ENCODE results near the gene TEN1. TPM values are rescaled to one million over a fixed set of nuclear protein-coding genes. Genes with fewer than 3 reads are reported as not detected.

The TEN1 gene
- total and polyA plus RNA-seq, 2 of the 13 experiments (the other 11 are each of a cell fraction or from before 2014, with no cell fraction given) = 18.0 to 21.3 TPM

DNA sequence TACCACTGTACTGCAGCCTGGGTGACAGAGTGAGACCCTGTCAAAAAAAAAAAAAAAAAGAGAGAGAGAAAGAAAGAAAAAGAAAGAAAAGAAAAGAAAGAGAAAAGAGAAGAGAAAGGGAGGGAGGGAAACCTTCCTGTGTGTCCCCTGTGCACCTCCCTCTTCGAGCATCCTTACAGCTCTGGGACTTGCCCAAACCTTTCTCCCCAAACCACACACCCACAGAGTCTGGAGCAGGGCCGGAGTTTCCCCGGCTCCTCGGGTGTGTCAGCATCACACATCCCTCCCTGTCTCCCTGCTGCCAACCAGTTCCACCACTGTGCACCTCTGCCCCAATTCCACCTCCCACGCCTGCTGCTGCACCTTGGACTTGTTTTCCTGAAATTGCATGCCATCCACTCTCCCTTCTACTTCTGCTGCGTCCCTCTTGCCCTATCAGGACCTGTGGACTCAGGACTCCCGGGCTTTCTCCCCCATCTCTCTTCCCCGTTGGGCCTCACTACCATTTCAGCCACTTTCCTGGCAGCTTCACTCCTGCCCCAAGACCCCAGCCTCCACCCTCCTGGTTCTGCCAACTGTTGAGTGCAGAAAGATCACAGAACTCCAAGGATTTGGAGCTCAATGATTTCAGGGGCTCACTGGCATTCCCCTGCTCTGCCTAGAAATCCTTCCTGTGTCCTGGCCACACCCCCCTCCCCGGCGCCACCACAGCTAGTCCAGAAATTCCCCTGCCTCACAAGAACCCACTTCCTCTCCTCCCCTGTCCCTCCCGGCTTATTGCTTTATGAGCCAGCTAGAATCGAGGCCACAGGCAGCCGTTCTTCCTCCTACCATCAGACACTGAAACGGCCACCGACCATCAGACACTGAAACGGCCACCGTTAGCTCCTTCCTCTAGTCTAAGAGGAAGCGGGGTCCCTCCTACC is 17.9 kb downstream of the TEN1 start (continued):
- TF ChIP-seq ZNF180 (CRISPR knock-in tag; IDR thresholded peaks at IDR 0.05; ENCODE audit: borderline replicate concordance, low read depth) (no peak), ZNF282 (IDR thresholded peaks at IDR 0.05; ENCODE audit: partially characterized antibody) (no peak), JUND (CRISPR knock-in tag; IDR thresholded peaks at IDR 0.05) (no peak), CHD4 (IDR thresholded peaks at IDR 0.05; ENCODE audit: borderline replicate concordance, low read length) (no peak; the same call in 1 of the 2 replicates), TMF1 (CRISPR knock-in tag; IDR thresholded peaks at IDR 0.05; ENCODE audit: low read depth) (peak; percentile 74; the same call in 1 of the 2 replicates), NFRKB (IDR thresholded peaks at IDR 0.05) (no peak), MXD4 (CRISPR knock-in tag; IDR thresholded peaks at IDR 0.05) (no peak; the same call in 1 of the 2 replicates), IRF2 (CRISPR knock-in tag; IDR thresholded peaks at IDR 0.05) (peak; percentile 97), KAT7 (CRISPR knock-in tag; IDR thresholded peaks at IDR 0.05; ENCODE audit: borderline replicate concordance) (peak; percentile 81; the same call in 1 of the 2 replicates), ZNF121 (CRISPR knock-in tag; IDR thresholded peaks at IDR 0.05) (peak; percentile 43; the same call in 1 of the 2 replicates), ZBTB42 (CRISPR knock-in tag; IDR thresholded peaks at IDR 0.05) (0 out of 2 replicates have a peak, but pooled peaks have one; percentile 24), ZNF576 (CRISPR knock-in tag; IDR thresholded peaks at IDR 0.05) (no peak), ZNF235 (CRISPR knock-in tag; IDR thresholded peaks at IDR 0.05; ENCODE audit: borderline replicate concordance) (no peak), LCORL (IDR thresholded peaks at IDR 0.05) (peak; percentile 96), LCORL (CRISPR knock-in tag; IDR thresholded peaks at IDR 0.05) (peak; percentile 99), TARDBP (CRISPR knock-in tag; IDR thresholded peaks at IDR 0.05) (peak; percentile 86), ZBTB39 (CRISPR knock-in tag; IDR thresholded peaks at IDR 0.05) (no peak), NFYB (CRISPR knock-in tag; IDR thresholded peaks at IDR 0.05) (peak; percentile 50; the same call in 1 of the 2 replicates)
- TF ChIP-seq, protein P1, sequence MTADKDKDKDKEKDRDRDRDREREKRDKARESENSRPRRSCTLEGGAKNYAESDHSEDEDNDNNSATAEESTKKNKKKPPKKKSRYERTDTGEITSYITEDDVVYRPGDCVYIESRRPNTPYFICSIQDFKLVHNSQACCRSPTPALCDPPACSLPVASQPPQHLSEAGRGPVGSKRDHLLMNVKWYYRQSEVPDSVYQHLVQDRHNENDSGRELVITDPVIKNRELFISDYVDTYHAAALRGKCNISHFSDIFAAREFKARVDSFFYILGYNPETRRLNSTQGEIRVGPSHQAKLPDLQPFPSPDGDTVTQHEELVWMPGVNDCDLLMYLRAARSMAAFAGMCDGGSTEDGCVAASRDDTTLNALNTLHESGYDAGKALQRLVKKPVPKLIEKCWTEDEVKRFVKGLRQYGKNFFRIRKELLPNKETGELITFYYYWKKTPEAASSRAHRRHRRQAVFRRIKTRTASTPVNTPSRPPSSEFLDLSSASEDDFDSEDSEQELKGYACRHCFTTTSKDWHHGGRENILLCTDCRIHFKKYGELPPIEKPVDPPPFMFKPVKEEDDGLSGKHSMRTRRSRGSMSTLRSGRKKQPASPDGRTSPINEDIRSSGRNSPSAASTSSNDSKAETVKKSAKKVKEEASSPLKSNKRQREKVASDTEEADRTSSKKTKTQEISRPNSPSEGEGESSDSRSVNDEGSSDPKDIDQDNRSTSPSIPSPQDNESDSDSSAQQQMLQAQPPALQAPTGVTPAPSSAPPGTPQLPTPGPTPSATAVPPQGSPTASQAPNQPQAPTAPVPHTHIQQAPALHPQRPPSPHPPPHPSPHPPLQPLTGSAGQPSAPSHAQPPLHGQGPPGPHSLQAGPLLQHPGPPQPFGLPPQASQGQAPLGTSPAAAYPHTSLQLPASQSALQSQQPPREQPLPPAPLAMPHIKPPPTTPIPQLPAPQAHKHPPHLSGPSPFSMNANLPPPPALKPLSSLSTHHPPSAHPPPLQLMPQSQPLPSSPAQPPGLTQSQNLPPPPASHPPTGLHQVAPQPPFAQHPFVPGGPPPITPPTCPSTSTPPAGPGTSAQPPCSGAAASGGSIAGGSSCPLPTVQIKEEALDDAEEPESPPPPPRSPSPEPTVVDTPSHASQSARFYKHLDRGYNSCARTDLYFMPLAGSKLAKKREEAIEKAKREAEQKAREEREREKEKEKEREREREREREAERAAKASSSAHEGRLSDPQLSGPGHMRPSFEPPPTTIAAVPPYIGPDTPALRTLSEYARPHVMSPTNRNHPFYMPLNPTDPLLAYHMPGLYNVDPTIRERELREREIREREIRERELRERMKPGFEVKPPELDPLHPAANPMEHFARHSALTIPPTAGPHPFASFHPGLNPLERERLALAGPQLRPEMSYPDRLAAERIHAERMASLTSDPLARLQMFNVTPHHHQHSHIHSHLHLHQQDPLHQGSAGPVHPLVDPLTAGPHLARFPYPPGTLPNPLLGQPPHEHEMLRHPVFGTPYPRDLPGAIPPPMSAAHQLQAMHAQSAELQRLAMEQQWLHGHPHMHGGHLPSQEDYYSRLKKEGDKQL (CRISPR knock-in tag; IDR thresholded peaks at IDR 0.05; ENCODE audit: low read depth) = peak; percentile 33; the same call in 1 of the 2 replicates
- TF ChIP-seq, protein P2, sequence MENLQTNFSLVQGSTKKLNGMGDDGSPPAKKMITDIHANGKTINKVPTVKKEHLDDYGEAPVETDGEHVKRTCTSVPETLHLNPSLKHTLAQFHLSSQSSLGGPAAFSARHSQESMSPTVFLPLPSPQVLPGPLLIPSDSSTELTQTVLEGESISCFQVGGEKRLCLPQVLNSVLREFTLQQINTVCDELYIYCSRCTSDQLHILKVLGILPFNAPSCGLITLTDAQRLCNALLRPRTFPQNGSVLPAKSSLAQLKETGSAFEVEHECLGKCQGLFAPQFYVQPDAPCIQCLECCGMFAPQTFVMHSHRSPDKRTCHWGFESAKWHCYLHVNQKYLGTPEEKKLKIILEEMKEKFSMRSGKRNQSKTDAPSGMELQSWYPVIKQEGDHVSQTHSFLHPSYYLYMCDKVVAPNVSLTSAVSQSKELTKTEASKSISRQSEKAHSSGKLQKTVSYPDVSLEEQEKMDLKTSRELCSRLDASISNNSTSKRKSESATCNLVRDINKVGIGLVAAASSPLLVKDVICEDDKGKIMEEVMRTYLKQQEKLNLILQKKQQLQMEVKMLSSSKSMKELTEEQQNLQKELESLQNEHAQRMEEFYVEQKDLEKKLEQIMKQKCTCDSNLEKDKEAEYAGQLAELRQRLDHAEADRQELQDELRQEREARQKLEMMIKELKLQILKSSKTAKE (CRISPR knock-in tag; IDR thresholded peaks at IDR 0.05; ENCODE audit: borderline replicate concordance) = peak; percentile 85; the same call in 1 of the 2 replicates

Measured in HepG2 (cell line).